Stimulated activated CD4-positive, alpha-beta T cell treated with anti-CD3 and anti-CD28 coated beads, Interleukin-2, amount 100 ng/mL, for 24 hours (primary cell): Measurements from ENCODE around the gene IL6.
"Not testable (repeated sequence)": the region's sequence is repeated elsewhere in the genome, so short reads cannot be mapped to it uniquely, and the experiment has no call there.

ENCODE experiments used
- DNase-seq, 2 donors: peaks; one replicate each; pipeline ENCODE4 v3.0.0-alpha.2; 2020

Gene IL6

DNA sequence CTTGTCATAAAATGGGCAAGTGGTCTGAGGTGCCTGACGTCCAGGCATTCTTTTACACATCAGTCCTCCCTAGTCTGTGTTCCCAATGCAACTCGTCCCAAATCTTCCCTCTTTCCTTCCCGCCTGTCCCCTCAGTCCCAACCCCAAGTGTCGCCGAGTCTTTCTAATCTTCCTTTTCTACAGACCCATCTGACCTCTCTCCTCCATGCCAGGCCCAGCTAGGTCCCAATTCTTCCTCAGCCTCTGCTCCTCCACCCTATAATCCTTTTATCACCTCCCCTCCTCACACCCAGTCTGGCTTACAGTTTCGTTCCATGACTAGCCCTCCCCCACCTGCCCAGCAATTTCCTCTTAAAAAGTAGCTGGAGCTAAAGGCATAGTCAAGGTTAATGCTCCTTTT, 22.3 kb upstream of the IL6 start:
- DNase-seq = not testable (repeated sequence)

DNA sequence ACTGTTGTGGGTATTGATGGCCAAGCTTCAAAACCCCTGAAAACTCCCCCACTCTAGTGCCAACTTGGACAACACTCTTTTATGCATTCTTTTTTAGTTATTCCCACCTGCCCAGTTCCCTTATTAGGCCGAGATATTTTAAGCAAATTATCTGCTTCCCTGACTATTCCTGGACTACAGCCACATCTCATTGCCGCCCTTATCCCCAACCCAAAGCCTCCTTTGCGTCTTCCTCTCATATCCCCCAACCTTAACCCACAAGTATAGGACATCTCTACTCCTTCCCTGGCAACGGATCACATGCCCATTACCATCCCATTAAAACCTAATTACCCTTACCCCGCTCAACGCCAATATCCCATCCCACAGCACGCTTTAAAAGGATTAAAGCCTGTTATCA, 21.1 kb upstream of the IL6 start:
- DNase-seq = not testable (repeated sequence)

DNA sequence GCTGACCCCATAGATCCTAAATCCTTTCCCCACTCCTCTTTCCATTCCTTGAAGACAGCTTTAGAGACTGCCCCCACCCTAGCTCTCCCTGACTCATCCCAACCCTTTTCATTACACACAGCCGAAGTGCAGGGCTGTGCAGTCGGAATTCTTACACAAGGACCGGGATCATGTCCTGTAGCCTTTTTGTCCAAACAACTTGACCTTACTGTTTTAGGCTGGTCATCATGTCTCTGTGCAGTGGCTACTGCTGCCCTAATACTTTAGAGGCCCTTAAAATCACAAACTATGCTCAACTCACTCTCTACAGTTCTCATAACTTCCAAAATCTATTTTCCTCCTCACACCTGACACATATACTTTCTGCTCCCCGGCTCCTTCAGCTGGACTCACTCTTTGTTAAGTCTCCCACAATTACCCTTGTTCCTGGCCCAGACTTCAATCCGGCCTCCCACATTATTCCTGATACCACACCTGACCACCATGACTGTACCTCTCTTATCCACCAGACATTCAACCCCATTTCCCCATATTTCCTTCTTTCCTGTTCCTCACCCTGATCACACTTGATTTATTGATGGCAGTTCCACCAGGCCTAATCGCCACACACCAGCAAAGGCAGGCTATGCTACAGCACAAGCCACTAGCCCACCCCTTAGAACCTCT, 19.8 kb upstream of the IL6 start:
- DNase-seq = not testable (repeated sequence)

DNA sequence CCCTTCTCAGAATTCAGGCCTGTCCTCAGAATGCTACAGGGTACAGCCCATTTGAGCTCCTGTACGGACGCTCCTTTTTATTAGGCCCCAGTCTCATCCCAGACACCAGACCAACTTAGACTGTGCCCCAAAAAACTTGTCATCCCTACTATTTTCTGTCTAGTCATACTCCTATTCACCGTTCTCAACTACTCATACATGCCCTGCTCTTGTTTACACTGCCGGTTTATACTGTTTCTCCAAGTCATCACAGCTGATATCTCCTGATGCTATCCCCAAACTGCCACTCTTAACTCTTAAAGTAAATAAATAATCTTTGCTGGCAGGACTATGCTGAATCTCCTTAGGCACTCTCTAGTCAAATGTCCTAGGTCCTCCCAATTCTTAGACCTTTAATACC, 18.8 kb upstream of the IL6 start:
- DNase-seq = not testable (repeated sequence)

DNA sequence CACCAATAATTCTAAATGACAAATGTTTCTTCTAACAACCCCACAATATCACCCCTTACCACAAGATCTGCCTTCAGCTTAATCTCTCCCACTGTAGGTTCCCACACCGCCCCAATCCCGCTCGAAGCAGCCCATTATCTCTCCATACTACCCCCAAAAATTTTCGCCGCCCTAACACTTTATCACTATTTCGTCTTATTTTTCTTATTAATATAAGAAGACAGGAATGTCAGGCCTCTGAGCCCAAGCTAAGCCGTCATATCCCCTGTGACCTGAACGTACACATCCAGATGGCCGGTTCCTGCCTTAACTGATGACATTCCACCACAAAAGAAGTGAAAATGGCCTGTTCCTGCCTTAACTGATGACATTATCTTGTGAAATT, 18.3 kb upstream of the IL6 start:
- not testable (repeated sequence) for DNase-seq

DNA sequence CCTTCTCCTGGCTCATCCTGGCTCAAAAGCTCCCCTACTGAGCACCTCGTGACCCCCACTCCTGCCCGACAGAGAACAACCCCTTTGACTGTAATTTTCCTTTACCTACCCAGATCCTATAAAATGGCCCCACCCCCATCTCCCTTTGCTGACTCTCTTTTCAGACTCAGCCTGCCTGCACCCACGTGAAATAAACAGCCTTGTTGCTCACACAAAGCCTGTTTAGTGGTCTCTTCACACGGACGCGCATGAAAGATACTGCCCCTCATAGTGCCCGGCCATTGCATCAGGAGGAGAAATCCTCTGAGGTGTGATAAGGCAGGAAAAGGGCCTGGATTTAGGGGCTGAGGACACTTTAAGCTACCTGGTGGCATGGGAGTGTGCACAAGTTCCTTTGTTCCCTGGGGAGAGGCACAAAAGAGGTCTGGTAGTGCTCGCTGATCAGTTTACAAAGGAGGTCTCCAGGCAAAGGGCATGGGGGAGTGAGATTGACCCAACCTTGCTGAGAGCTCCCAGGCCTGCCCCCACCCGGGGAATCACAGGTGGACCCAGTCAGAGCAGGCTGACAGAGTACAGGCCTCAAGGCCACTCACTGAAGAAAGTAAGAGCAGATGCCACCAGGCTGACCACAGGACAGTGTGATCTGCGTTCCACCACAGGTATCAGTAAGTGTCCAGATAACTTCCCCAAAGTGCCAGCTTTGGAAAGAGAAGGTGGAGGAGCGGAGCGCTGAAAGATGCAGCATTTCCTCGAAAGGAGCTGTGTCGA, 17.8 kb upstream of the IL6 start:
- not testable (repeated sequence) for DNase-seq

DNA sequence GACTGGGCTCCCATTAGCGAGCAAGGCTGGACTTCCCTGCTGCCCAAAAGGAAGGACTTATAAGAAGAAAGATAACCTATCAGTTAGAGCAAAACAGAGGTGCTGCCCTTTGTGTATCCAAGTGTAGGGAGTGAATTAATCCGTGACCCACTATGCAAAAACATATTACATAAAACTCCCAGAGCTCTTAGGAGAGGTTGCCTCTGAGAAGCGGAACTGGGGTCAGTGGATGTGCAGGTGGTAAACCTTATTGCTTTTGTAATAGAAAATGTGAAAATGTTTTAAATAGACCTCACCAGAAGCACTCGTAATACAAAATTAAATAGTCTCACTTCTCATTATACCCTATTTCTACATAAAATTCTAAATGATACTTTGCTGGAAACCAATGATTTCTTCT, 17.1 kb upstream of the IL6 start:
- no peak for DNase-seq

DNA sequence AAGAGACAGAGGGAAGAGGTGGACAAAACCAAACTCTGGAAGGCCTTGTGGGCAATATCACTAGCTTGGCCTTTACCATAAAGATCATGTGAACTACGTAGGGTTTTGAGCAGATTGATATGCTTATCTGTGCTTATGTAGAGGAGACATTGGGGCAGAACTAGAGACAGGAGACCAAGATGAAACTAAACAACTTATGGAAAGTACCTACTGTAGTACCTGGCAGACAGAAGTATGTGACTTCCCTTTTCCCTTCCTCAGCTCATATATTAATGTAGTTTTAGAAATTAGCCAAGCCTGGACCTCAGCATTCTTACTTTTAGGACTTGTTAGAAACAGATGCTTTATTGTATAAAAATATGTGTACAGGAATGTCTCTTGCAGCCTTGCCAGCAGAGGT, 14.0 kb upstream of the IL6 start:
- no peak for DNase-seq

DNA sequence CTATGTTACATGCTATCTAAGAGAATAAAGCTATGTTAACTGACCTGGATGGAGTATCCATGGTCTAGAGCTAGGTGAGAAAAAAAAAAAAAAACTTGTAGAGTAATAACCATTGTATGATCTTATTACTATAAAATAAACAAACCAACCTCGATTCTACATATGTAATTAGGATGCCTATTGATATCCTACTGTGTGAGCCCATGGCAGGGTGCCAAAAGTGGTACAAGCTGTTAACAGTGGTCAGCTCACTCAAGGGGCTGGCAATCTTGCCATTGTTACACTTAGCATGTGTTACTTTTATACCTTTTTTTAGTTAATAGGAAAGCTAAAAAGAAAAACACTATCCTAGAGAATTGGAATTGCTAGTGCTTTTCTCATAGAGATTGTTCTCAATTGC, 13.5 kb upstream of the IL6 start:
- DNase-seq = no peak

DNA sequence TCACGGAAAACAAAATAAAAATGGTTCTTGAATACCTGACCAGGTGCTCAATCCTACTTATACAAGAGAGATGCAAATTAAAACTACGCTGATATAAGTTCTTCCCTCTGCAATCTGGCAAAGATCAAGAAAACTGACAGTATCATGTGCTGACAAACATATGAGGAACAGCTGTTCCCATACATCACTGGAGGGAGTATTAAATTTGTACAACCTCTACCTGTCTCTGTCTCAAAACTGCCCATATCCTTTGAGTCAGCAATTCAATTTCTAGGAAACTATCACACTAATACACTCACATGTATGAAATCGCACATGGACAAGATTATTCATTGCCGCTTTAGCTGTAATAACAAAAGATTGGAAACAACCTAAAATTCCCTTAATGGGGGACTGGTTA, 11.0 kb upstream of the IL6 start:
- DNase-seq = no peak

DNA sequence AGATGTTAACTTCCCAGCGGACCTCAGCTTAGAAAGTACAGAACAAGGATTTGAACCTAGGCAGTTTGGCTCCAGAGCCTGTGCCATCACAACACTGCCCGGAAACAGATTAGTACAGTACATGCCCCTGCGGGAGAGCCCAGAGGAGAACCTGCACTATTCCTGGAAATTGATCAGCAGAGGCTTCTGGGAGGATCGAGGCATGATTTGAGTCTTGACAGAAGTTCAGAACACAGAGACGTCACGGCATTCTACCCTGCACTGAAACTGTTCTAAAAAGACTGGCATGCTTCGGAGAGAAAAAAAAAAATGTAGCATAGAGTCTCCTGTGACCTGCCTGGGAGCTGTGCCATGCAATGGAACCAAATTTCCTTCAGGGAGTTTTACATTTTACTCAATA, 9.2 kb upstream of the IL6 start:
- DNase-seq = no peak

DNA sequence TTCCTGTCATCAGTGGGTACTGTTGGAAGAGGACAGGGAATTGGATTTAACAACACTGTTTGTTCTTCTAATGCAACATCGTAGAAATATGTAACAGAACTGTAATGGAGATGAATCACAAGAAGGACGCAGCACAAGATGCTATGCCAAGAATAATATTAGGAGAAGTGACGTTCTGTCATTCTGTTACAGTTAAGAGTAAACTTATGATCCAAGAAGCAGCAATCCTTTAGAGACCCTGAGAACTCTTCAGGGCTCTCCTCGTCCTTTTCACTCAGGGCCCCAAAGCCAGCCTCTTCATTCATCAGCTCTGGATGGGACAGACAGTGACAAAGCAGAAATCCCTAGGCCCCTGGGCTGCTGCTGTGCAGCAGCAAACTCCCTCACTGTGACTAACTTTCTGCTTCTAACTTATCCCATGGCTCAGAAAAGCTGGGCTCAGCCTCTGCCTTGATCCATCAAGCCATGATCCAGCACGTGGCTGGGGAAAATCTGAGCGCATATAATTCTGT, 8.7 kb upstream of the IL6 start:
- no peak for DNase-seq

DNA sequence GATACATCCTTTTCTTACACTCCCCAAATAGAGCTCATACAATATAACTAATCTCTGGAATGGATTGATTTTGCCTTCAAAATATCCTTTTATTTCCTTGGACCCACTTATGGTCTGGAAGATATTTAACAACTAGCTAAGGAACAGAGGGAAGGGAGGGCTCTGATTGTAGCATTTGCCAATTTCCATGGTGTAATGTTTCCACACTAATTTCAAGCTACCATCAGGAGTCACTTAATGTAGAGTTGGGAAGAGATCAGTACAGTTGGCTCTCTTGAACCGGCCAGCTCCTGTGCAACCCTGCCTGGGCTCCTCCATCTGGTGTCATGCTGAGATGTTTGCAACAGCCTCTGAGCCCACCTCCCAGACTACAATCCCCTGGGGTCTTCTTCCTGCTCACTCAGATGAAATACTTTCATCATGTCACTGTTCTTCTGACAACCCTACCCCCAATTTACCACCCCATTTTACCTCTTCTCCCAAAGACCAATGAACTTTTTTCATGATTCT, 8.0 kb upstream of the IL6 start:
- no peak for DNase-seq

DNA sequence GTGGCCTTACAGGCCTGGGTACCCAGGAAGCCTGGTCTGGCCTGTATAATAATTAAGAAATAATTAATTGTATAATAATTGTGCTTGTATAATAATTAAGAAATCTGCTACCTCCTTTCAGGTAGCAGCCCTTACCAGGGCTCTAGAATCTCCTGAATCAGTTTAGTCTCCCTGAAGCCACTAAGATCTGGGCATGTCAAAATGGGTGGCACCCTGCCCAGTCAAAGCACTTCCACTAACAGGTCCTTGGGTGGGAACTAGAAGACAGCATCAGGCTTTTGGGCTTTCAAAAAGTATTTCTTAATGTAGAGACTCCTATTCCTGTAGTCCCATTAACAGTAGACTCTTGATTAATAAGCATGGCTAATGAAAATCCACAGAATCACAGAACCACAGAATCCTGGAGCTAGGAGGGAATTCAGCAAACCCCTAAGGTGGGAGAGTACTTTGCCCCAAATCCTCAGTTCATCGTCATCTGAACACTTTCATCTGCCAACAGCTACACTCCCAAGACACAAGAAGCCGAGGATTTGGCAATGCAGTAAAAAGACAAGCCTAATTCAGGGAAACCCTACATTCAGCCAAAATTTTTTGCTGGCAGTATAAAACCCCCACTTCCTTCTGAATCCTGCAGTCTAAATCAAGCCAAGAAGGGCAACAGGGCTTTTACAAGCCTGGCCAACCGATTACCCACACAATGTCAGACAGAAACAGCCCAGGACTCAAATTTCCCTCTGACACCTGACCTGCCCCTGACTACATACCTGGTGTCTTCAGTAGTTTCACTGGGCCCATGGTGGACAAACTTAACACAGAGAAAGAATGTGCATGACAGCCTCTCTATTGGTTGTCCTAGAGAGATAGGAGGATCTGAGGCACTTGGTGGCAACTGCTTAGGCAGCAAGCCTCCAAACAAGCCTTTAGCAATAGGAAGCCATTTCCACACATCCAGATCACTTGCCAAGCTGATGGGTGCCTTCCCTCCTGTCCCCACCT, 5.9 kb upstream of the IL6 start:
- no peak for DNase-seq

DNA sequence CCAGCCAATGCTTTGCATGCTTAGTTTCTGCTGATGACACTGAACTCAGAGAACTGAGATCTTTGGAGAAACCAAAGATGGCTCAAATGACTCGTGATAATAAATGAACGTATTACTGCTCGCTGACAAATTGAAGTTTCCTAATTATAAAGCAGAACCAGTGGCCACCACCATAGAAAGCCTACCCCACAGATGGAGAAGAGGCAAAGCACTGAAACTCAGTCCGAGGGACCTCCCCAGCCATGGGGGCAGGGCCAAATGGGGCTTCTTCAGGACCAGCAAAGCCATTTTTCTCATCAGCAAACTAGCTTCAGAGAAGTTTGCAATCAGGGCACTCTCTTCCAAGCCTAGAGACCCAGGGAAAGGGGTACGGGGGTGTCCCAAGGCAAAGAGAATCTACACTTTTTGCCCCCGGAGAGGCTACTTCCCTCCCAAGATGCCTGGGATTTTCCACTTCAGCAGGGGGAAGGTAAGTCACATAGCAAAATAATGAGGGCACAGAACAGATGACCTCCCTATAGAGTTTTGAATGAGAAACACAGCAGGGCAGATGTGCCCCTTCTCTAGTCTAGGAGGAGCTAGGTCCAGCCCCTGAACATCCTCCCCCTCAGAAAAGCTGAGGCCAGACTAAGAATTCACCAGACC, 4.3 kb upstream of the IL6 start:
- DNase-seq = no peak

DNA sequence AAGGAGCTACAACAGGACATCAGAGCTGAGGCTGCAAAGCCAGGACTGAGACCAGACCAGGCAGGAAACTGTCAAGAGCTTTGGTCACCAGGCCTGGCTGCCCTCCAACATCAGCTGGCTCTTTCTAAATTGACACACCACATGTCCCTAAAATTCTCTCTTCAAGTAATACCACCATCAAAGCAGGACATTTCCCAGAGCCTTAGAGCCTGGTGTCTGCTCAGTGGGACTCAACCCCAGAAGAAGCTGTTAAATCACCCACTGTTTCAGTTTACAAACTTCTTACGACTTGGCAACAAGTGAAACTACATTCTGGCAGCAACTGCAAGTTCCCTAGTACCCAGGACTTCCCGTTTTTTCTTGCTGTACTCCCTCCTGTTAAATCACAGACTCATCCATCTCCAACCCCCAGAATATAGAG, 3.8 kb upstream of the IL6 start:
- DNase-seq = no peak

DNA sequence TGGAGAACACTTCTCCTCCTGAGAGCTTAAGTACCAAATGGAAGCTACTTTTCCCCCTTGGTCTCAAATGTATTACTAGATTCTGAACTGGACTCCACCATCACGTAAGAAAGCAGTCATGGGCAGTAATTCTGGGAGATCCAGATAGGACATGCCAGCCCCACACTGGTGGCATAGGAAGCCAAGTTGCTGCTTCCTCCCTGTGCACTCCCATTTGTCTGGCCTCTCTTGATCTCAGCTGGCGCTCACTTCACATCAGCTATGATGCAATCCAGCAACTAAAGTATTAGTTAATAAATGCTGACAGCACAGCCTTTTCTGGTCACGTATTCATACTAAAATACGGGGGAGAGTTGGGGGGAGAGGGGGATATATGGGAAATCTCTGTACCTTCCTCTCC, 3.4 kb upstream of the IL6 start:
- no peak for DNase-seq

DNA sequence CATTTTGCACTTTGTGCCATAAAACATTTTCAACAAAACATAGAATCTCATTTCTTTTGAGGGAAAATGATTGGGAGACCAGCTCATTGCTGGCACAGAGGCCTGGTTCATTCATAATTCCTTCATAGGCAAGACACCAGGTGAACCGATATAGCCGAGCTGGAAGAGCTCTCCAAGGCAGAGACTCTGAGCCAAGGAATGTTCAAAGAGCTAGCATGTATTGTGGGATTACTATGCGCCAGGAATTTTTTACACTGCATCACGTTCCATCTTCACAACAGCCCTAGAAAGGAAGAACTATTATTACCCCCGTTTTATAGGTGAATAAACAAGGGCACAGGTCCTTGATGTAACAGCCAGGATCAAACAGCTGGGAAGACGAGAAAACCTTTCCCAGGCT, 2.1 kb upstream of the IL6 start:
- no peak for DNase-seq

DNA sequence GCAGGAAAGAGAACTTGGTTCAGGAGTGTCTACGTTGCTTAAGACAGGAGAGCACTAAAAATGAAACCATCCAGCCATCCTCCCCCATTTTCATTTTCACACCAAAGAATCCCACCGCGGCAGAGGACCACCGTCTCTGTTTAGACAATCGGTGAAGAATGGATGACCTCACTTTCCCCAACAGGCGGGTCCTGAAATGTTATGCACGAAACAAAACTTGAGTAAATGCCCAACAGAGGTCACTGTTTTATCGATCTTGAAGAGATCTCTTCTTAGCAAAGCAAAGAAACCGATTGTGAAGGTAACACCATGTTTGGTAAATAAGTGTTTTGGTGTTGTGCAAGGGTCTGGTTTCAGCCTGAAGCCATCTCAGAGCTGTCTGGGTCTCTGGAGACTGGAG, 1.4 kb upstream of the IL6 start:
- no peak for DNase-seq

DNA sequence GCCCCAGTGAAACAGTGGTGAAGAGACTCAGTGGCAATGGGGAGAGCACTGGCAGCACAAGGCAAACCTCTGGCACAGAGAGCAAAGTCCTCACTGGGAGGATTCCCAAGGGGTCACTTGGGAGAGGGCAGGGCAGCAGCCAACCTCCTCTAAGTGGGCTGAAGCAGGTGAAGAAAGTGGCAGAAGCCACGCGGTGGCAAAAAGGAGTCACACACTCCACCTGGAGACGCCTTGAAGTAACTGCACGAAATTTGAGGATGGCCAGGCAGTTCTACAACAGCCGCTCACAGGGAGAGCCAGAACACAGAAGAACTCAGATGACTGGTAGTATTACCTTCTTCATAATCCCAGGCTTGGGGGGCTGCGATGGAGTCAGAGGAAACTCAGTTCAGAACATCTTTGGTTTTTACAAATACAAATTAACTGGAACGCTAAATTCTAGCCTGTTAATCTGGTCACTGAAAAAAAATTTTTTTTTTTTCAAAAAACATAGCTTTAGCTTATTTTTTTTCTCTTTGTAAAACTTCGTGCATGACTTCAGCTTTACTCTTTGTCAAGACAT, 574 bp upstream of the IL6 start:
- DNase-seq = peak; percentile 54 to 59

DNA sequence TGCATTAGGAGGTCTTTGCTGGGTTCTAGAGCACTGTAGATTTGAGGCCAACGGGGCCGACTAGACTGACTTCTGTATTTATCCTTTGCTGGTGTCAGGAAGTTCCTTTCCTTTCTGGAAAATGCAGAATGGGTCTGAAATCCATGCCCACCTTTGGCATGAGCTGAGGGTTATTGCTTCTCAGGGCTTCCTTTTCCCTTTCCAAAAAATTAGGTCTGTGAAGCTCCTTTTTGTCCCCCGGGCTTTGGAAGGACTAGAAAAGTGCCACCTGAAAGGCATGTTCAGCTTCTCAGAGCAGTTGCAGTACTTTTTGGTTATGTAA, 675 bp downstream of the IL6 start:
- DNase-seq = no peak

DNA sequence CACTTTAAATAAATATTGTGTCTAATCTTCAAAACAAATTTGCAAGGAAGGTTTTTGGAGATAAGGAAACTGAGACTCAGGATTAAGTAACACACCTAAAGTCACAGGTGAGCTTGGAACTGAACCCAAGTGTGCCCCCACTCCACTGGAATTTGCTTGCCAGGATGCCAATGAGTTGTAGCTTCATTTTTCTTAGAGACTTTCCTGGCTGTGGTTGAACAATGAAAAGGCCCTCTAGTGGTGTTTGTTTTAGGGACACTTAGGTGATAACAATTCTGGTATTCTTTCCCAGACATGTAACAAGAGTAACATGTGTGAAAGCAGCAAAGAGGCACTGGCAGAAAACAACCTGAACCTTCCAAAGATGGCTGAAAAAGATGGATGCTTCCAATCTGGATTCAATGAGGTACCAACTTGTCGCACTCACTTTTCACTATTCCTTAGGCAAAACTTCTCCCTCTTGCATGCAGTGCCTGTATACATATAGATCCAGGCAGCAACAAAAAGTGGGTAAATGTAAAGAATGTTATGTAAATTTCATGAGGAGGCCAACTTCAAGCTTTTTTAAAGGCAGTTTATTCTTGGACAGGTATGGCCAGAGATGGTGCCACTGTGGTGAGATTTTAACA, 1.5 kb downstream of the IL6 start:
- DNase-seq = no peak
